Central memory CD4-positive, alpha-beta T cell (primary cell): ENCODE data around the gene FKTN.
"Not testable (repeated sequence)": the region's sequence is repeated elsewhere in the genome, so short reads cannot be mapped to it uniquely, and the experiment has no call there.

ENCODE experiments used
- DNase-seq: peaks from one replicate; pipeline ENCODE4 v3.0.0; 2022
- total RNA-seq, 3 experiments: gene quantifications; one replicate each; lab custom pipeline; 2026; lab: John Stamatoyannopoulos, UW

The FKTN gene
- 34.3 to 50.5 (median 44.2) reads per million in 3 experiments for total RNA-seq

DNA sequence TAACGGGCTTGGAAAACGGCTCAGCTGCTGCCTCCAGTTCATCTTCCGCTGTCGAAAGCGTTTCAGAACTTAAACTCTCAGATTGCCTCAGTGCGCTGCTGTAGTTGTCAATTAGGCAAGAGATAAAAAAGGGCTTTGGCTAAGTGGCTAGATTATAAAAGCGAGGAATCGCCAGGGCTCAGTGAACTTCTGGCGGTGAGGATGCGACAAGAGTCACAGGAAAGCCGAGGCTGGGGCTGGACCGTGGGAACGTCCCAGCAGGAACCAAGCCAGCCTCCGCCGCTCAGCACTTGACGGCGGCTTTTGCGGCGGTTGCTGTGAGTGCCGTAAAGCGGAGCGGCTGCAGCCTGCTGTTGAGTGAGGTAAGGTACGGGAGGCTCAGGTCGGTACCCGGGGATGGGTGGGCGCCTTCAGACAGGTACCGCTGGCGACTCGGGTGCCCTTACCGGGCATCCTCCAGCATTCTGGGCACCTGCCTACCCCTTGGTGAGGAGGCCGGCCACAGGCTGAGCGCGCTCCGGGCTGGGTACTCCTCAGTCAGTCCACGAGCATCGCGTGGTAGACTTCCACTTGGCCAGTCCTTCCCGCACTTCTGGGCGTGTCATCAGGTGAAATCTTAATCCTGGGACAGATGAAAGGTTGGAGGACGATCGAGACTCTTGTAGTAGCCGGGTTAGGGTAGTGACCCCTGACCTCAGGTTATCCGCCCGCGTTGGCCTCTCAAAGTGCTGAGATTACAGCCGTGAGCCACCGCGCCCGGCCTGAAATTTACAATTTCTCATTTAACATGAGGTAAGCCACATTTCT is at the start of gene FKTN:
FKTN (plus strand) TSS at position 328 of the 807 bp plus-strand sequence. CDS start 16,902 bp downstream, outside the sequence.
- DNase-seq, result peak; percentile 80

DNA sequence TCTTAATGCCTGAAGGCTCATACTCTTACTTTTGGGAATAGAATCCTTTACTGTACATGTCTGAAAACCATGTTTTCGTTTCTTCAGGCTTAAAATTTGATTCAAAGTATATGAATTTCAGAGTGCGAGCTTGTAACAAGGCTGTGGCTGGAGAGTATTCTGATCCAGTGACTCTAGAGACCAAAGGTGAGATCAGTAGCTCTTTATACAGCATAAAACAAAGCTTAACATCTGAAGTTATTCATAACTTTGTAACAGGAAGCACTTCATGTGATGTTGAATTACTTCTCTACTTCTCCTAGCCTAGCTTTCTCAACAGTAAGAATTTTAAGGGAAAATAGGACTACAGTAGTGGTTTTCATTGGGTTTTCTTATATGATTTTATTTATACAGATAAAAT is 49.4 kb upstream of the FKTN start:
- DNase-seq, result no peak

DNA sequence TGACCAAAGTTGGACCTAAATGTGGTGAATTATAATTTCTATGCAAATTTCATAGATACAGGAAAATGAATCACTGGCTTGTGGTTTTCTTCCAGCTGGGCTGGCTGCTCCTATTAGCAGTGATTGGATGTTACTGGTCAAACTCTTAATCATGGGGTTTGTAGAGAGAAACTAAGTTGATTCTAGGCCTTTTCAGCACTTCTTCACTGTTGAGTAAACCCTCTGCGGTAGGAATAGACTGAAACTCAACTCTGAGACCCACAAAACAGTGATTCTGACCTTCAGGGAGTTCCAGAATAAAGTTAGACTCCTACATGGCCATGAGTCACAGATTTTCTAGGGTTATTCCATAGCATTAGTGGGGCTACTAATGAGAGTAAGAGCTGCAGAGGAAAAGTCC is 47.9 kb upstream of the FKTN start:
- no peak for DNase-seq

DNA sequence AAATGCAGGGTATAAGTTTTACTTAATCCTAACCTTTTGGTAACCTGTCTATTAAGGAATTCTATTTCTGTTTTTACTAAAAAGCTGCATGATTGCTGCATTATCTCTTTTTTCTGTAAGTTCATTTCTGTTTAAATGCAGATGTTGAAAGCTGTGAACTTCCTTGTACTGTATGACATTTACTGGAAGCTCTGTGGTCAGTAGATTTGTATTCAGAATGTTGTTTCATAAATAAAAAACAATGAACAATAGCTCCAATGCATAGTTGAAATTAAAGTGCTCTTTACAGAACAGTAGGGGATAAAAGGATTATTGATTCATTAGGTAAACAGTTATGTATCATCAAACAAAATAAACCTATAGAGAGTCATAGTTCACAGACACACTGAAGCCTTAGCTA is 46.5 kb upstream of the FKTN start:
- DNase-seq, result no peak

DNA sequence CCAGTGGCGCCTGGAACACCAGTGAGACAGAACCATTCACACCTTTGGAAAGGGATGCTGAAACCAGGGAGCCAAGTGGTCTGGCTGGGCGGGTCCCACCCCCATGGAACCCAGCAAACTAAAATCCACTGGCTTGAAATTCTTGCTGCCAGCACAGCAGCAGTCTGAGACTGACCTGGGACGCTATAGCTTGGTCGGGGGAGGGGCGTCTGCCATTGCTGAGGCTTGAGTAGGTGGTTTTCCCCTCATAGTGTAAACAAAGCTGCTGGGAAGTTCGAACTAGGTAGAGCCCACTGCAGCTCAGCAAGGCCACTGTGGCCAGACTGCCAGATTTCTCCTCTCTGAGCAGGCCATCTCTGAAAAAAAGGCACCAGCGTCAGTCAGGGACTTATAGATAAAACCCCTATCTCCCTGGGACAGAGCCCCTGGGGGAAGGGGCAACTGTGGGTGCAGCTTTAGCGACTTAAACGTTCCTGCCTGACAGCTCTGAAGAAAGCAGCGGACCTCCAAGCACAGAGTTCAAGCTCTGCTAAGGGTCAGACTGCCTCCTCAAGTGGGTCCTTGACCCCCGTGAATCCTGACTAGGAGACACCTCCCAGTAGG is 42.0 kb upstream of the FKTN start:
- DNase-seq, result no peak

DNA sequence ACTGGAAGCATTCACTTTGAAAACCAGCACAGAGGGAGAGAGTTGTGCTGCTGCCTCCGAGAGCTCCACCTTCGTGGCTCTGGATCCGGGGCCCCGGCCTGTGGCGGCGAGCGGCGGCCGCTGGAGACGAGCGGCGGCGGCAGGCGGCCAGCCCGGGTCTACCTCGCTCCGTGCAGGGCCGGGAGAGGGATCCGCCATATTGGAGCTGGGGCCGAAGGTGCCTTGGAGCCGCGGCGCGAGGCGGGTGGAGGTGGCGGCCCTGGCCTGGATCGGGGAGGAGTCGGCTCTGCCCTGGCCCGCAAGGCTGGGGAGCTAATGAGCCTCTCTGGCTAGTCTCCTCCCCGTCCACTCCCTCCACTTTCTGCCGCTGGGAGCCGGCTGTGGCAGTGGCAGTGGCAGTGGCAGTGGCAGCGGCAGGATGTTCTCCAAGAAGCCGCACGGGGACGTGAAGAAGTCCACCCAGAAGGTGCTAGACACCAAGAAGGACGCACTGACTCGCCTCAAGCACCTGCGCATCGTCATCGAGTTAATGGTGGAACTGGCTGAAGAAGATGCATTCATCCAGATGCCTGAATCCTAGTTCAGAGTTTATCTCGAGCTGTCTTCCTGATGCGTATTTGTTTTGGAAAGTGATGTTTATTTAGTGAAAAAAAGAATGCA is 38.1 kb upstream of the FKTN start:
- peak; percentile 19 for DNase-seq

DNA sequence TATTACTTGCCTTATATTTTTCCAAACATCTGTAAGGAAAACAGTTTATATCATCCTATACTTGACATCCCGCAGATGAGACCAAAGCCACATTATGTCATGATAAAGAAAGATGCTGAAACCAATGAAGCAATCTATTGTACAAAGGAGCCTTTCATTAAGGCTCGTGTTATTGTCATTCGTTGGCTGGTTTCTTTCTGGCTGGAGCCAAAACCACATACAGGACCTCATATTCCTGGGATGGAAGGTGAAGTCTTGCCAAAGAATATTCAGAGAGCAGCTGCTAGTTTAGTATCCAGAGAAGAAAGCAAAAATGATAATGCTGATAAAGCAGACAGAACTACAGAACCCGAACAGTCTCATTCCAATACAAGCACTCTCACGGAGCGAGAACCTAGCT is 36.9 kb upstream of the FKTN start:
- not testable (repeated sequence) for DNase-seq

DNA sequence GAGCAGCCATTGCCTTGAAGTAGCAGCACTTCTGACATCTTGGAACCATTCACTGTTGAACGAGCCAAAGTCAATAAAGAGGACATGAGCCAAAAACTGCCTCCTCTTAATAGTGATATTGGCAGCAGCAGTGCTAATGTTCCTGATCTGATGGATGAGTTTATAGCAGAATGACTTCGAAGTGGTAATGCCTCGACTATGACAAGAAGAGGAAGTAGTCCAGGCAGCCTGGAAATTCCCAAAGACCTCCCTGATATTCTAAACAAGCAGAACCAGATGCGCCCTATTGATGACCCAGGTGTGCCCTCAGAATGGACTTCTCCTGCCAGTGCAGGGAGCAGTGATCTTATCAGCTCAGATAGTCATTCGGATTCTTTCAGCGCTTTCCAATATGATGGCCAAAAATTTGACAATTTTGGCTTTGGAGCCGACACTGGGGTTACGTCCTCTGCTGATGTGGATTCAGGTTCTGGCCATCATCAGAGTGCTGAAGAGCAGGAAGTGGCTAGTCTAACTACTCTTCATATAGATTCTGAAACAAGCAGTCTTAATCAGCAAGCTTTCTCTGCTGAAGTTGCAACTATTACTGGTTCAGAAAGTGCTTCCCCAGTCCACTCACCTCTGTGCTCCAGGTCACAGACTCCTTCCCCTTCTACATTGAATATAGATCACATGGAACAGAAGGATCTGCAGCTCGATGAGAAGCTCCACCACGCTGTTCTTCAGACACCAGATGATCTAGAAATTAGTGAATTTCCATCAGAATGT is 35.1 kb upstream of the FKTN start:
- not testable (repeated sequence) for DNase-seq

DNA sequence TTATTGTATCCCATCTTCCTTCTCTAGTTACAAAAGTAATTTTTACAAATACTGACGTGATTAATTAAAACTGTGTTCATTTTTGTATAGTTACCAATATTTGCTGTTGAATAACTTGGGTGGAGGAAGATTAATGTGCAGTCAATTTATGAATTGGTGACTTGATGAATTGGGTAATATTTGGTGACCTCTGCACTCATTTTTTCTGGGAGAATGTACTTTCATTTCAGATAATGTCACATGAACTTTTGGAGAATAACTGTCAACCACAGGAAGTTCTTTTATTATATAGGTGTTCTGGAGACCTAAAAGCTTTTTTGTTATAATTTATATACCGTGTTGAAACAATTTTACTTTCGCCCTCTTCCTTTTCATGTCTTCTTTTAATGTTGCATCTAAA is 26.4 kb upstream of the FKTN start:
- no peak for DNase-seq

DNA sequence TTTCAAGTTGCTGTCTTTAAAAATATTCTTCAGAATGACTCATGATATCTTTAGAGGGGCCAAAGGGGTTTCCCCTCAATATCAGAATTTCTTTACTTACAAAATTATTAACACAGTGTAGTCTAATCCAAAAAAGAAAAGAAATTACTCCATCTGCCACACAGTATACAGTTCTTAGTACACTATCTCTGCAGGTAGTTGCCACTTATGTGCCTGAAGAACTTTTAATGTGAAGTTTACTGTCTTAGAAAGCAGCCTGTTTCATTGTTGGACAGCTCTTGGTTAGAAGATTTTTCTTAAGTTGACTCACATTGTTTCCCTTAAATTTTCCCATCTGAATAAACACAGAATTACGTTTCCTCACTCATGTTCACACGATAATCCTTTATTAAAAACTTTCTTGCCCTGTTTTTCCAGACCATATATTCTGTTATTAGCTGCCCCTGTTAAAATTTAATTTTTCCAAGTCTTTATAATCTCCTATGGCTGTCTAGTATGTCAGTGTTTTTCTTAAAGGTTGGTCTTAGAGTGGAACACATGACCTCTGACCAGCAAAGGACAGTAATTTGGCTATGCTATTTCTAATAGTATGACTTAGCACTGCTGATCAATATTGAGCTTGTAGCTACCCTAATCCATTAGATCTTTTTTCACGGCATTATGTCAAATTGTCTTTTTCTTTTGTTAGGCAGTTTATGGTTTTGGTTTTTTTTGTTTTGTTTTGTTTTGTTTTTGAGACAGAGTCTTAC is 21.8 kb upstream of the FKTN start:
- DNase-seq, result no peak

DNA sequence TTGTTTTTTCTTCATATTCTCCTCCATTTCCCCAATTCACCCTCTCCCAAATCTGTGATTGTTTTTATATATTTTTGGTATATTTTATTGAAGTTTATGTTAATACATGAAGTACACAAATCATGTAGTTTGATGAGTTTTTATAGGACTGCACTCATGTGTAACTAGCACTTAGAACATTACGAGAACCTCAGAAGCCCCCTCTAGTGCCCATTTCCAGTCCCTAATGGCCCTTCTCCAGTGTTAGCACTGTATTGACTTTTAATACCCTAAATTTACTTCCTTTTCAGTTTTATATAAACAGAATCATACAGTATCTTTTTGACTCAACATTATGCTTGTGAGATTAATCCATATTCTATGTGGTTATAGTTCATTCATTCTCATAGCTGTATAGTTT is 18.5 kb upstream of the FKTN start:
- no peak for DNase-seq

DNA sequence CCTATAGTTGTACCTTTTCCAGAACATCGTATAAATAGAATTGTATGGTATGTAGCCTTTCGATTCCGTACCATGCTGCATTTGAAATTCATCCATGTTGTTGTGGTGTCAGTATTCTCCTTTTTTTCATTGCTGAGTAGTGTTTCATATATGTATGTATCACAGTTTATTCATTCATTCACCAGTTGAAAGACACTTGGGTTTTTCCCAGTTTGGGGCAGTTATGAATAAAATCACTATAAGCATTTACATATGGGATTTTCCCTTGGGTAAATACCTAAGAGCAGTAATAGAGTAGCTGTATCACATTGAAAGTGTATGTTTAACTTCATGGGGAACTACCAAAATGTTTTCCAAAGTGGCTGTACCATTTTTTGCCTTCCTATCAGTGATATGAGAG is 16.1 kb upstream of the FKTN start:
- no peak for DNase-seq

DNA sequence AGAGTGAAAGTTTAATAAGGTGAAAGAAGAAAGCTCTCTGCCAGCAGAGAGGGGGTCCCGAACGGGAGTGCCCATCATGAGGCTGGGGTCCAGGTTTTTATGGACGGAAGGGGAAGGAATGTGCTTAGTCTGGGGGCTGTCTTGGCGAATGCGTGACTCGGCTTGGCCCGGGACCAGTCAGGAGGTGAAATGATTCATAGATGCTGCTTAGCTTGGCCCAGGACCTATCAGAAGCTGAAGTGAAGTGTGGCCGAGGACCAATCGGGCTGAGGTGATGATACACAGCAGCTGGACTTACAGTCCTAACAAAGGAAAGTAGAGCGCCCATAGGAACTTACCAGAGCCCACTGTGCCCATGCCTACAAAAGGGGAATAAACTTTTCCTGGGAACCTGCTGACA is 3.9 kb upstream of the FKTN start:
- no peak for DNase-seq

DNA sequence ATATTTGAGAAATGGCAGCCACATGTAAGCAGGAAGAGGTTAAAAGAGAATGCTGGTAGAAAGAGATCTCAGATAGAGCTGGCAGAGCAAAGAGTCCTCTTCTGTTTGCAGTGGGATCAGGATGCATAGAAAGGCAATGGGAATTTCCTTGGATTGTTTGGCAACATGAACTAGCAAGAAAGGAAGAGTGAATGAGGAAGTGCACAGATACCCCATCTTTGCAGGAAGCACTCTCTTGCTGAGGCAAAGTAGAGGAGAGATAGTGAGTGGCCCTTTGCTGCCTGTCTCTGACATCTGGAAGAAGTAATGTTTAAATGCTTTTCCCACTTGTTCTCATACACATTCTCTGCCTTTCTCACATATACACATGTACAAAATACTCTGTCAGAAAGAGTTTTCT is 14.5 kb downstream of the FKTN start:
- no peak for DNase-seq

DNA sequence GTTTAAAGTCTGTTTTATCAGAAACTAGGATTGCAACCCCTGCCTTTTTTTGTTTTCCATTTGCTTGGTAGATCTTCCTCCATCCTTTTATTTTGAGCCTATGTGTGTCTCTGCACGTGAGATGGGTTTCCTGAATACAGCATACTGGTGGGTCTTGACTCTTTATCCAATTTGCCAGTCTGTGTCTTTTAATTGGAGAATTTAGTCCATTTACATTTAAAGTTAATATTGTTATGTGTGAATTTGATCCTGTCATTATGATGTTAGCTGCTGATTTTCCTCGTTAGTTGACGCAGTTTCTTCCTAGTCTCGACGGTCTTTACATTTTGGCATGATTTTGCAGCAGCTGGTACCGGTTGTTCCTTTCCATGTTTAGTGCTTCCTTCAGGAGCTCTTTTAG is 22.0 kb downstream of the FKTN start:
- DNase-seq, result not testable (repeated sequence)

DNA sequence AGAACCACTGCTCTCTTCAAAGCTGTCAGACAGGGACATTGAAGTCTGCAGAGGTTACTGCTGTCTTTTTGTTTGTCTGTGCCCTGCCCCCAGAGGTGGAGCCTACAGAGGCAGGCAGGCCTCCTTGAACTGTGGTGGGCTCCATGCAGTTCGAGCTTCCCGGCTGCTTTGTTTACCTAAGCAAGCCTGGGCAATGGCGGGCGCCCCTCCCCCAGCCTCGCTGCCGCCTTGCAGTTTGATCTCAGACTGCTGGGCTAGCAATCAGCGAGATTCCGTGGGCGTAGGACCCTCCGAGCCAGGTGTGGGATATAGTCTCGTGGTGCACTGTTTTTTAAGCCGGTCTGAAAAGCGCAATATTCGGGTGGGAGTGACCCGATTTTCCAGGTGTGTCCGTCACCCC is 23.6 kb downstream of the FKTN start:
- not testable (repeated sequence) for DNase-seq

DNA sequence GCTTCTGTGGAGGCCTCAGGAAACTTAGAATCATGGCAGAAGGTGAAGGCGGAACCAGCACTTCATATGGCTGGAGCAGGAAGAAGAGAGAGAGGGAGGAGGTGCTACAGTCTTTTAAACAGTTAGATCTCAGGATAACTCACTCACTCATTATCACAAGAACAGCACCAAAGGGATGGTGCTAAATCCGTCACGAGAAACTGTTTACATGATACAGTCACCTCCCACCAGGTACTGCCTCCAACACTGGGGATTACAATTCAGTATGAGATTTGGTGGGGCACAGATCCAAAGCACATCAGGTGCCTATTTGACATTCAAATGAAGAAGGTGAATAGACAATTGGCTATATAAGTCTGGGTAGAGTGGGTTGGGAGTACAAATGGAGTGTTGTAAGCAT is 35.2 kb downstream of the FKTN start:
- no peak for DNase-seq

DNA sequence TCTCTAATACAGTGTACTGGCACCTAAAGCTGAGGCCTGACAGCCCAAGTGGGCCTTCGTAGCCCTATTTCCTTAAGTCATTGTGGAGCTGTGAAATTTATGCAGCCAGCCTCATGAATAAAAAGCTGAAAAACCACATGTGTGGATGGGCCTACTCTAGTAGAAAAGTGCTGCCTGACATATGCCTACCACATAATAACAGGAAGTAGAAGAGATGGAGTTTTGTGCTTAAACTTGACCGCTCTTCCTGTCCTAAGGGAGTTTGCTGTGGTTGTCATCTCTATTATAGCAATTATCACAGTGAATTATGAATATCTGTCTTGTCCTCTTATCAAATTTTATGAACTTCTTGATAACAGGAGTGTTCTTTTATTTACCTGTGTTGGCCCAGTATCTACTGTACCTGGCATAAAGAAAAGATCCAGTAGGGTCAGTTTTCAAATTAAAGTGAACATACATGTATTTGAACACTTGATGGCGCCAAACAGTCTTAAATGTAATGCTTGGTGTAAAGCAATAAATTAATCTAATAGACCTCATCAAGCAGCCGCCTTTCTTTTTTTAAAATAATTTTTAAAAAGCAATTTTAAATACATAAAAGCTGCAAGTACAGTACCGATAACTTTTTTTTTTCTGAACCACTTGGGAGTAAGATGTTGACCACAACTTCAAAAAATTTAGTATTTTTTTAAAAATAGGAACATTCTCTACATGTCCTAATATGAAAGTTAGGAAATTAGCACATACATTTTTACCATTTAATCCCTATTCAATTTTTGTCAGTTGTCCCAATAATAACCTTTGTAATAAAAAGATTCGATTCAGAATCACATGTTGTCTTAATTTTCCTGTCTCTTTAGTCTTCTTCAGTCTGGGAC is 51.0 kb downstream of the FKTN start:
- peak; percentile 13 for DNase-seq

DNA sequence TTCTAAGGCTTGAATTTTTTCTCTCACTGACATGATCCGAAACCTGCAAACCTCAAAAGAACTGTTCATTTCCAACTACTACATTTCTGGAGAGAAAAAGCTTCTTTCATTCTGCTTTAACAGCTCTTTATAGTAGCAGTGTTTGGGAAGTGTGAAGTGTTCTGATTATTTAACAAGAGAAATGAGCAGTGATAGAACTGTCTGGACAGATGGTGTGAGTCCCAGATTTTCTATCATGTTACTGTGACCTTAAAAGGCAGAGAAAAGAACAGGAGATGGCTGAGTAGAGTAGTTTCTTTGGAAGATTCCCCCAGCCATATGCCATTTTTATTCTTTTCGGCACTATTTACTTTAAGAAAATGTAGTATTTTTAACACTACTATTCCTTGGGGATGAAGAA is 63.1 kb downstream of the FKTN start:
- no peak for DNase-seq

DNA sequence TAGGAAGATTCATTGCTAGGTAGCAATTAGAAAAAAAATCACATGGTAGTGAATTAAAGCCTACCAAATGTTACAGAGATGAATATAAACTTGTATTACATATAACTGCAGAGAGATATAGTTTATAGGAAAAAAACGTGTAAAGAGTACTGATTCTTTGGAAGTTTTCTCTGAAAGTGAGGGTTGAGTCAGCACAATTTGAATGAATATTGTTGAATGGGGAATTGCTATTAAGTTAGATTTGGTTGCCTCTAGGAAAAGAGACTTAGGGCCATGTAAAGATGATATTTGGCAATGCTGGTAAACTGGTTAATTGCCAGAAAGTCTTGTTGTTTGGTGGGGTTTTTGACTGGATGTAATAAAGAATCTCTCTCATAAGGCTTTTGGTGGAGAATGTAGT is 67.2 kb downstream of the FKTN start:
- DNase-seq, result no peak

DNA sequence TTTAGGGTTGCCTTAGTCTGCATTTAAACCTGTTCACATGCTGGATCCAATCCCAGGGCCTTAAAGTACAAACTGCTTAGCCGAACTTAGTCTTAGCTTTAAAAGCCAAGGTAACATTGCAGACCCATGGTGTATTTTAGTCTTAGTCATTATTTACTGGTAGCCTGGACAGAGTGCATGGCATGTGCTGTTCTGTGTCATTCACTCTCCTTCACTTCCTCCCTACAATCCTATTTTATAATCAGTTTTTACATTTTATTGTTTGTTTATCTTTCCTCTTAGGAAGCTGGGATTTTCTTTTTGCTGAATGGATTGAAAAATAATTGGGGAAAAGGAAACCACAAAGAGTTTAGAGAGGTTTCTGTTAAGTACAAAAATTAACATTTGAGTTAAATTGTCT is 74.9 kb downstream of the FKTN start:
- DNase-seq, result no peak
